Measurements from ENCODE around the gene ZDHHC1. TPM values are rescaled to one million over a fixed set of nuclear protein-coding genes. Genes with fewer than 3 reads are reported as not detected.

ZDHHC1 gene
- polyA plus RNA-seq, 1 of the 3 experiments (the other 2 are of a cell fraction): 15.8 TPM

- Histone ChIP-seq H3F3A (replicated peaks; ENCODE audit: insufficient read depth) (peaks cover 5% of the 10 kb centered on the region), H4K20me1 (ENCODE audit: insufficient read depth) (no peaks in the 10 kb centered on the region), H3K9me2 (no peaks in the 10 kb centered on the region), H3K4me1 (ENCODE audit: control insufficient read depth in 1 of 2, insufficient read depth in 2 of 2, low read depth in 1 of 2, low read length in 1 of 2) (peaks cover 5 to 43% of the 10 kb centered on the region in 2 experiments; a peak in 2 of 4 replicates), H3K9me3 (no peaks in the 10 kb centered on the region), H2AFZ (ENCODE audit: low read depth) (no peak overlapping the region), H3K27me3 (ENCODE audit: insufficient read depth) (no peaks in the 10 kb centered on the region), H3K79me2 (ENCODE audit: insufficient read depth) (no peaks in the 10 kb centered on the region), H3K36me3 (replicated peaks in 1 of 2; ENCODE audit: control insufficient read depth in 1 of 2, insufficient read depth in 2 of 2, low read length in 1 of 2) (no peaks in the 10 kb centered on the region), H3K27ac (ENCODE audit: low read depth in 2 of 2, low read length in 1 of 2) (no peak overlapping the region), H3K9ac (no peak overlapping the region), H3K4me3 (ENCODE audit: low read depth in 2 of 2, low read length in 1 of 2) (no peak overlapping the region), H3K4me2 (no peak overlapping the region)
- TF ChIP-seq CHD2 (IDR thresholded peaks at IDR 0.05; ENCODE audit: low read length, partially characterized antibody) (no peak), PBX3 (IDR thresholded peaks at IDR 0.05) (no peak), GABPA (IDR thresholded peaks at IDR 0.05; ENCODE audit: low read depth) (no peak), MAX (IDR thresholded peaks at IDR 0.05; ENCODE audit: low read depth) (no peak), TAF1 (IDR thresholded peaks at IDR 0.05; ENCODE audit: borderline replicate concordance, low read depth, low read length) (no peak), YY1 (IDR thresholded peaks at IDR 0.05; ENCODE audit: low read depth) (no peak)
- CTCF ChIA-PET: interaction anchor here (1.1 to 1.8 kb wide), 3 partner anchors 9 to 72 kb away, joined by 4 to 6 read pairs (median 5); partner anchors contain the start of genes KCTD19, LRRC36 and ZDHHC1
- 98% methylated on average over 15 of the region's 19 CpGs for WGBS (ENCODE audit: low lambda C conversion rate)
- POLR2A ChIA-PET: no interaction called here
- DNase-seq: no peak
Observed at GRCh38 chr16:67398546-67399217, 17.6 kb downstream of the ZDHHC1 start.

- ChIA-PET CTCF (interaction anchor here (1.1 to 1.8 kb wide), 3 partner anchors 9 to 30 kb away, joined by 3 to 6 read pairs (median 5); partner anchors contain the start of gene ZDHHC1), POLR2A (no interaction called here)
- Histone ChIP-seq H3K36me3 (replicated peaks in 1 of 2; ENCODE audit: control insufficient read depth in 1 of 2, insufficient read depth in 2 of 2, low read length in 1 of 2) (no peaks in the 10 kb centered on the region), H3K27me3 (ENCODE audit: insufficient read depth) (no peaks in the 10 kb centered on the region), H4K20me1 (ENCODE audit: insufficient read depth) (no peaks in the 10 kb centered on the region), H3K4me3 (ENCODE audit: low read depth in 2 of 2, low read length in 1 of 2) (no peak overlapping the region), H2AFZ (ENCODE audit: low read depth) (no peak overlapping the region), H3K27ac (ENCODE audit: low read depth in 2 of 2, low read length in 1 of 2) (no peak overlapping the region), H3K4me1 (ENCODE audit: control insufficient read depth in 1 of 2, insufficient read depth in 2 of 2, low read depth in 1 of 2, low read length in 1 of 2) (peaks cover 7 to 48% of the 10 kb centered on the region in 2 experiments; a peak in 2 of 4 replicates), H3K9me3 (no peaks in the 10 kb centered on the region), H3K9ac (no peak overlapping the region), H3K4me2 (no peak overlapping the region), H3K79me2 (ENCODE audit: insufficient read depth) (no peaks in the 10 kb centered on the region), H3K9me2 (no peaks in the 10 kb centered on the region), H3F3A (replicated peaks; ENCODE audit: insufficient read depth) (peaks cover 5% of the 10 kb centered on the region)
- 95% methylated on average over 17 of the region's 22 CpGs for WGBS (ENCODE audit: low lambda C conversion rate)
- DNase-seq: no peak
- no peak for TF ChIP-seq SMC3 (IDR thresholded peaks at IDR 0.05; ENCODE audit: low read depth, low read length)
- TF ChIP-seq RCOR1 (IDR thresholded peaks at IDR 0.05; ENCODE audit: low read length): no peak
Observed at GRCh38 chr16:67397812-67398545, 18.3 kb downstream of the ZDHHC1 start.
